DMS153 (cell line): ENCODE measurements around the gene TMEM117.
"Not testable (repeated sequence)": the region's sequence is repeated elsewhere in the genome, so short reads cannot be mapped to it uniquely, and the experiment has no call there.

Experiments
- DNase-seq: peaks from one replicate; lab custom pipeline; 2025; lab: John Stamatoyannopoulos, UW

TMEM117 gene

DNA sequence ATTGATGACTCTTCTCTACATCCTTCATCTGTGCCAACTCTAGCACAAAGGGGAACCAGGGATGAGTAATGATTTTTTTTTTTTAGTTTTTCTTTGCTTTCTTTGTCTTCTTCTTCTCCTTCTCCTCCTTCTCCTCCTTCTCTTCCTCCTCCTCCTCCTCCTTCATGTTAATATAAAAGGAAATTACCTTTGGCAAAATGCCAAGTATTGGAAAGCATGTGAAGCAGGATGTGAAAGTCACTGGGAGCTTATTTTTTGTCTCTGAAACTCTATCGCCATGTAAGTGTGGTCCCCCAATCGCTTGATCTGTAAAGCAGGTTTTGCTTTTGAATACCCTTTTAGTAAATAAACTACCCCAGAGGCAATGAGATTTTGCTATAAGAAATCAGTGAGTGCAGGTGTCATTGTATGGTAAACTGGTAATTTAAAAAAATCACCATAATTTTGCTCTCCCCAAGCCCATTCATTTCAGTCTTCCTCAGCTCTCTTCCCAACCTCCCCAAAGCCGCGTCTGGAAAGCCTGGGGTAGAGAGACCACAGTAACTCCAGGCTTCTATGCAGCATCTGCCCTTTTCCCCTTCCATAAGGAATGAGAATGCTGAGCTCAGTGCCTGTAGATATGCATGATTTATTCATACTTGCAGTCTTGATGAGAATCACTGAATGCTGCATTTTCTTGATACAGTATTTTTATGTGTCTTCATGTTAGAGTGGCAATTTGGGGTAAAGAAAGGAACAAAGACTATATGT, 388.7 kb downstream of the TMEM117 start:
- no peak for DNase-seq

DNA sequence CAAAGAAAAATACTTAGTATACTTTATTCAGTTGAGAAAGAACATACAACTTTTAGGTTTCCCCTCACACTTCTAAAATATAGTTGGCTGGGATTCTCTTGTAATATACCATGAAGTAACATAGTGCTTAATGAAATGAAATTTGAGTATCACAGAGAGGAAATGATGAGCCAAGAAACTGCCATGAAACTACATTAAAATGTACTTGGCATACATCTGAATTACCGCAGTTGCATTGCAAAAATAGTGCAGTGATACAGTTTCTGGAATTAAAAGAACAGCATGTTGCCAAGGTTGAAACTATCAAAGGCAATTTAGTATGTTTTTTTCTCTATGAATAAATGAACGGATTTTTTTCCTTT, 389.2 kb downstream of the TMEM117 start:
- no peak for DNase-seq

DNA sequence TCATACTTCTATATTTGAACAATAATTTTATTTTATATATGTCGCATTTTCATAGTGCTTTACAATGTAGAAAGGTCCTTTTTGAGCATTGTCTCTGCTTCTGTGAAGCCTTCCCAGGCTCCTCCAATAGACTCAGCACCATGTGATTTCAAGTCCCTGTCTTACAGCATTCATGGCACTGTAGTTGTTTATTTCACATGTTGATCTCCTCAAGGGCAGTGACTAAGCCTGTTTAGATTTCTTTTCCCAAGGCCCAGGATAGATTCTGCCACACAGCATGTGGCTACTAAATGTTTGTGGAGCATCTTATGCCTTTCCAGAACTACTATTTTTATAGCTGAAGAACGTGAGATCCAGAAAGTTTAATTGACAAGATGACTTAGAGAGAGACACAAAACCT, 391.7 kb downstream of the TMEM117 start:
- no peak for DNase-seq

DNA sequence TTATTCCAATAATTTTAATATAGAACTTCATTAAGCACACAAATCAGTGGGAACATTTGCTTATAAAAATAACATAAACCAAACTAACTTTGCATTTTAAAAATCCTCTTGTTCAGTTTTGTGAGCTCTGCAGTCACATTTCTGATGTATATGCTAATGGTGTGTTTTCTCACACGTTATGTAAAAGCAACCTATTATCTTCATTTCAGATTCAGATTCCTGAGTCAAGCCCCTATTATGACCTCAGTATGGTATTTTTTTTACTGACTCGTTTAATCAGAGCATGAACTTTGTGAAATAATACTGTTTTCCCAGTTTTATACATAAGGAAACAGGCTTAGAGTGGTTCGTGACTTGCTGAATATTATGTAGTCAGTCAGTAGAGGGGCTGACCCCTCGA, 394.0 kb downstream of the TMEM117 start:
- DNase-seq: no peak

DNA sequence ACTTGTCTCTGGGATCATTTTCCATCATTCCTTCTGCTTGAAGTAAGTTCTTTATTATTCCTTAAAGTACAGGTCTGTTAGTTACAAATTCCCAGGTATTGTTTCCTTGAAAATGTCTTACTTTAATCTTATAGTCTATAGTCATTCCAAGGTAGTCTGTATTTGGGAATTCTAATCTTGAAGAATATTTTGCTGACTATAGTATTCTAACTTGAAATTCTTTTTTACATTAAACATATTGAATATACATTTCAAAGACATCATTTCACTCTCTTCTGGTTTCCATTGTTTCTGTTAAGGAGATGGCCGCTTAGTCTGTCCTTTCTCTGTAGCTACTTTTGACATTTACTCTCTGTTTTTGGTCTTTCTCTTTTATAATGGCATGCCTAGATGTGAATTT, 399.8 kb downstream of the TMEM117 start:
- no peak for DNase-seq

DNA sequence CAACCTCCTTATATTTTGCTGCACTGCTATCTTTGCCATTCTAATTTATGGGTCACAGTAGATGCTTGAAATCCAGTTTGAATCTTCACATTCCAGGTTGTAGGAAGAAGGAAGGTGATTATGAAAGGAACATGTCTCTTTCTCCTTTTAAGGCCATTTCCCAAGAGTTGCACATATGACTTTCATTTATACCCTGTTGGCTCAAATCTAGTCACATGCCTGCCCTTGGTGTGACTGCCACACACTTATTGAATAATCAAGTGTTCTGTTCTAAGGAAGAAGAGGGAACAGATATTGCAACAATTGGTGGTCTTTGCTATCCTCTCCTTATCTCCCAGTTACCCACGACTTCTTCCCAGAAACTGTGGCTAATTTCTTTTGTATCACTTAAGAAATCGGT, 404.3 kb downstream of the TMEM117 start:
- DNase-seq: no peak

DNA sequence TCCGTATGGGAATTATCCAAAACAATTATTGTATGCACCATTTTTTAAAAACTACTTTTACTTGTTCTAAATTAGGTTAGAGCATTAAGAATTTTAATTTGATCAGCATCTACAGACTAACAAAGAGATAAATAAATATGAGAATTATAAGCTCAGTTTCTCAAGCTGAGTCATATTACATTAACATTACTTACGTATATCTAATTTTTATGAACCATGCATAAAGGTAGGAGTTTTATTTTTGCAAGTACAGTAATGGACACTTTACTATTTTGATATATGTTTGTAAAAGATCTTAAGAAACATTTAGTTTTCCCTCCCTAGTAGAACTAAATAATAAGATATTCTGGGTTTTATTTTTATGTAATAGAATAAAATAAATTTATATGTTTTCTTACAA, 410.1 kb downstream of the TMEM117 start:
- no peak for DNase-seq

DNA sequence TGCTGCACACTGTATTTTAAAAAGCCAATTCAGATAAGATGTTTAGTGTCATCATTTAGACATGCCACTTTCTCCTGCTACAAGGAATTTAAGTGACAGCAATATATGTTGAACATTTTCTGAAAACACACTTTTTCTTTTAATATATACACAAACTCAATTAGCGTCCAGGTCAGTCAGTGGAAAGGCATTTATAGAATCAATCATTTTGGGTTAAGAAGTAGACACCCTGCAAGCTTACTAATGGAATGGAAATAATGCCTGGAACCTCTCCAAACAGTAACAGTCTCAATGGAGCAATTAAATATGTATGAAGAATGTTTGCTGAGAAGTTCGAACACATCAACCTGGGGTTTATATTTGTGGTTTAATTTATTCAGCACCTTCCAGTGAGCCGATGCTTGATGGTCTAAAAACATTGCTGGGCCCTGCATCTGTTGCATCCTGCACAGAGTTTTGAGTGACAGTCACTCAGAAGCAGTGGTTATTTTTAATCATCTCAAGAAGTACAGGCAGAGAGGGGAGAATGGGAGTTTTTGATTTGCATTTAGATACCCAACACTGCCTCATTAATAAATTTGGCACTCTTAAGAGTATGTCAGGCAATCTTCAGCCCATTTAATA, 410.7 kb downstream of the TMEM117 start:
- no peak for DNase-seq

DNA sequence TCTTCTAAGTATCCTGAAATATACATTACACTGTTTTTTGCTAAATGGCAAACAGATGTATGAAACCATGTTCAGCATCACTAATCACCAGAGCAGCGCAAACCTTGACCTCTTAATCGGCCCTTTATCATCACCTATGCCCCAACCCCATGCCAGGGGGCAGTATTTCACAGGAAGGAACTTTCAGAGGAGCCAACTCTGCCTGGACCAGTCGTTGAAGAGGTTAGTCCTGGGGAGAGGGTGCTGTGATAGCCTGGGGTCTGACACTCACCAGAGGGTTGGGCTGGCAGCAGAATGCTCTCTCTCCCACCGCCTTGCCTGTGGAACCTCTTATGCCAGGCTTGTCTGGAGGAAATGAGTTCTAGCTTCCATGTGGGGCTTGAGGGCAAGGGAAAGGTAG, 411.7 kb downstream of the TMEM117 start:
- DNase-seq: no peak

DNA sequence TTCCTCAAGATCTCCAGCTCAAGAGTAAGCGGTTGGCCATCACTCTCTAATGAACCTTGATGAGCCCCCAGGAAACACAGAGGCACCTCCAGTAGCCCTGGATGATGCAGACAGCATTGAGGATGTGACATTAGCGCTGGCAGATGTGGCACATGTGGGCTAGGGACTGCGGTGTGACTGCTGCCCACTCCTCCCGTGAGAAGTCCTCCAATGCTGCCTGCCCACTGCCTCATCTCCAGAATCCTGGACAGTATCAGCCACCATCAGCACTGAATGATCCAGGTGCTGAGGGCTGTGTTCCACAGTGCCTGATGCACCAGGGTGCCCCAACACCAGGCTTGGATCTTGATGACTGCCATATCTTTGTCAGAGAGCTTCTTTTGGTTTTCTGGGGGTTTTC, 412.6 kb downstream of the TMEM117 start:
- no peak for DNase-seq

DNA sequence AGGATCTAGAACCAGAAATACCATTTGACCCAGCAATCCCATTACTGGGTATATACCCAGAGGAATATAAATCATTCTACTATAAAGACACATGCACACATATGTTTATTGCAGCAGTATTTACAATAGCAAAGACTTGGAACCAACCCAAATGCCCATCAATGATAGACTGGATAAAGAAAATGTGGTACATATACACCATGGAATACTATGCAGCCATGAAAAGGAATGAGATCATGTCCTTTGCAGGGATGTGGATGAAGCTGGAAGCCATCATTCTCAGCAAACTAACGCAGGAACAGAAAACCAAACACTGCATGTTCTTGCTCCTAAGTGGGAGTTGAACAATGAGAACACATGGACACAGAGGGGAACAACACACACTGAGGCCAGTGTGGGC, 414.6 kb downstream of the TMEM117 start:
- DNase-seq: not testable (repeated sequence)

DNA sequence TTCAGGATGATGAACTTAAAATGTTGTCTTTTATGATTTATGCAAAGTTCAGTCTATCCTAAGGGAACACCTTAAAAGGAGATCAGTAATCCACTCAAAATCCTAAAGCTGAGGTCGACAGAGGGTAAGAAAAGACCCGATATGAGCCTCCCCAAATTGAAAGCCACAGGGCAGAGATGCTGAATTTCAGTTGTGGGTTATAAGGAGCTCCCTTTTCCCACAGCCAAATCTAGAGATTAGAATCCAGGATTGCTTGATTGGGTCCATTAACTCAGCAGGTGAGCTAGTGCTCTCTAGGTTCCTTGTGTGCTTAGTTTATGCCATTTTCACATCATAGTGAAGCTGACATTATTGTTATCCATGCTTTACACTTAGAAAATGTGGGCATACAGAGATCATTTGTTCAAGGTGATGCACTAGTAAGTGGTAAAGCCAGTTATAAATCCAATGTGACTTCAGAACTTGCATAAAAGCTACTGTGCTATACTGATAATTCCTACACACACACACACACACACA, 417.5 kb downstream of the TMEM117 start:
- no peak for DNase-seq

DNA sequence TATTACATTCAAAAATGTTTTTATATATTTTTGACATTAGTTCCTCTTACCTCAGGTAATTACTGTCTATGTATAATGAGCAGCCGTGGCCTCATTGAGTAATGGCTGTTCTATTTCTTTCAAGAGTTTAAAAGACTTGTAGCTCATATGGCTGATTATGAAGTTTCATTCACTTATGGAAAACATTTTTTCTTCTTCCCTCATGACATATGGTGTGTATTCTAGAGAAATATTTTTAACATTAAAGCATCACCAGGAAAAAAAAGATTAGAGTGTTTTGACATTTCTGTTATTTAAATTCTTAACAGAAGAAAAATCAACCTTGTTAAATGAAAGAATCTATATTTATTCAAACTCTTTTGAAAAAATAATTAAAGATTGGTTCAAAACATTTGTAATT, 422.4 kb downstream of the TMEM117 start:
- DNase-seq: no peak

DNA sequence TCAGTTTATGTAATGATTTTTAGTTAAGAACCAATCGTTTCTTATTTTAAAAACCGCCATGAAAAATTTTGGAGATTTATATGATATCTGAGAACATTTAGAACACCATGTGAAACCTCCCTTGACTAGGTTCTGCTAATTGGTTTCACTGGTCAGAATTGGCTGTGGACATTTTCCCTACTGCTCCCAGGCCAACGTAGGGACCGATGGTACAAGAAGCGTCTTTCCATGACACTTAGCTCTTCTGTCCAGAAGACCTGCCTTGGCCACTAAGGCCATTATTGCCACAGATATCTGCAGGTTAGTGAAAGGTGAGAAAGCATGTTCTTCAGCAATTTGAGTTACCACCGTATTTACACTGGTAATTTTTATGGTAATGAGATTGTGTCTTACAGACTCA, 424.0 kb downstream of the TMEM117 start:
- DNase-seq: no peak

DNA sequence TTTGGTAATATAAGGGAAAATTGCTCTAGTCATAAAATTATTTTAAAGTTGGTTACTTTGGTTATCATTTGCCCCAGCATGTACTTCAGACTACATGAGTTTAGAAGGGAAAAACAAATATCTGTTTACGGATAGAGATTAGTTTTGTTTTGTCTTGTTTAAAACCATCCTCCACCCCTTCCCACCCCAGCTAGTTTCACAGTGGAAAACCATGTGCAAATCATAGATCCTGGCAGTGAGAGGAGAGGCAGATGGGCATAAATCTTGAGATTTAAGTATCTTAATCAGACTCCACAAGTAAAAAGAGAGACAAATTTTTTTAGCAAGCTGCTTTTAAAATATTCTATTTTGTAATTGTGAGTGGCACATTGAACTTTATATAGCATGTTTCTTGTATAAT, 424.7 kb downstream of the TMEM117 start:
- DNase-seq: no peak

DNA sequence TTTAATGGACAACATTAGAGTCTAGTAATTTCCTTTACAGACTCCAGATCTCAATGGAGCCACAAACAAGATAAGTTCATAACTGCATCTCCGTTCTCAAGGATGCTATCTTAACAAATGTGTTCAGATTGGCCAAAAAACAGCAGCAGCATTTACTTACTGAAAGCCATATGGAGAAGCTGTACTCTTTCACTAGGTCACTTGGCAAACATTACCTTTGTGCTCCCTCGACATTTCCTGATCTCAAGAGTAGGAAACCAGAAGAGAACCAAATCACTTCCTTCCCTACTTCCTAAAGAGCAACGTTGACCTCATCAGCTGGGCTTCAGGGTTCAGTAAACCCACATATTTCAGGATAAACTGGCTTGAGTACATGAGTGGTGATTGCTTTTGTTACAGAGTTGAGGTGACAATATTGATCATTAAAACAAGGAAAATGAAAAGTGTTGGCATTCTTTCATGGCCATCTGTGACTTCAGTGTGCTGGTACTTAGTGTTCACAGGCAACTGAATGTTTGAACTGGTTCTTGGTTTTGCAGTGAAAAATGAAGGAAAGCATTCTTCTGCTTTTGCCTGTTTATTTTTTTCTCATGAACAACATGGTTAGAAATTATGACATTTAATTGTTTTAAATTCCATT, 449.6 kb downstream of the TMEM117 start:
- no peak for DNase-seq

DNA sequence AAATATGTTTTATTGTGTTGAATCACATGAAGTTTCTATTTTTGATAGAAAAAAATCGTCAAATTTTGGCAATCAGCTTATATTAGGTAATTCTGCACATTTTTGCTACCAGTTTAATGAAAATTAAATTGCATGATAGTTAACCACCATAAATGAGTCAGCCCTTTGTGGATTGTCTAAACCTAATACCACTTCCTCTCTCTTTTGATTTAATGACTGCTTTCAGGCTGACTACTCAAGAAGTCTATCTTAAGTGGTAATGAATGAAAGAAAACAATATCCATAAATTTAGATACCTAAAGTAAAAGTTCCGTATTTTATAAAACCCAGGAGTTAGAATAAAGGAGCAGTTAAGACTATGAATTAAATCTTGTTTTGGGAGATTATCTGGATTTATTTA, 450.5 kb downstream of the TMEM117 start:
- no peak for DNase-seq

DNA sequence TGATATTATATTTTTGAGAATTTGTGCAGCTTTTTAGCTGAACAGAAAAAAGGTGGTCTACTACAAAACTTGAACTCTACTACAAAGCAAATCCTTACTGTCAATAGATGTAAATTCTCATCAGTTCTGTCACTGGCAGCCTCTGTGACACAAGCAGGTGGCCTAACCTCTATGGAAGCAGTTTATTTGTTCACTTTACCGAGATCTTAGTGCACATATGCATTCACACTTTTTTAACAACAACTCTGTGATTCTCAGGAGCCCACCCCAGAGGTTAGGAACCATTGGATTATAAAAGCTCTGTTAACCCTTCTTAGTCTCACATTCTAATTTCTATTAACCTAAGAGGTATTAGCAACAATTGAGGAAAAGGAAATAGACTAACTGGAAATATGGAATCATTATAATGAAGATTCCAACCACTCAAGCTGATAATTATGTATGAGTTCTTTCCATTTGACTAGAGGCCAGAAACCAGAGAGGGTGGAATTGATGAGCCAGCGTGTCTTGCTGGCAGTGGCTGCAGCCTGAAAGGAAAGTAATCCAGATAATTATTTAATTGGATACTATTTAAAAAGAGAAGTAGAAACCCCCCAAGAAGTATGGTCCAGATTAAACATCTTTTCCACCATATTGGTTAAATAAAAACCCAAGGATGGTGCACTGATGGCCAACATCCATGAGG, 451.1 kb downstream of the TMEM117 start:
- no peak for DNase-seq

DNA sequence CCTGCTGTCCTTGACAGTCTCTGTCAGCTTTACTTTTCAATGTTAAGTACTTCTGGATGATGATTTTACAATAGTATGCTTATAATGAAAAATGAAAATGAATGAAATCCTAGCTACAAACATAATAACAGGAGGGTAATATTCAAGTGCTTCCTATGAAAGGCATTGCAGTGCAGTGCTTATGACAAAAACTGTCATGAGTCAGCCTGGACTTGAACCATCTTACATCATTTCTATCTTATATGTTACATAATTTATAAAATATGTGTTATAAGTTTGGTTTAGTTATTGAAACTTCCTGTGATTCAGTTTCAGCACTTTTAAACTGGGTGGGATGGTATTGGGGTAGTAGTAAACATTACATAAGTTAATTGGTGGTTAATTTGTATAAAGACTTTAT, 451.7 kb downstream of the TMEM117 start:
- DNase-seq: no peak

DNA sequence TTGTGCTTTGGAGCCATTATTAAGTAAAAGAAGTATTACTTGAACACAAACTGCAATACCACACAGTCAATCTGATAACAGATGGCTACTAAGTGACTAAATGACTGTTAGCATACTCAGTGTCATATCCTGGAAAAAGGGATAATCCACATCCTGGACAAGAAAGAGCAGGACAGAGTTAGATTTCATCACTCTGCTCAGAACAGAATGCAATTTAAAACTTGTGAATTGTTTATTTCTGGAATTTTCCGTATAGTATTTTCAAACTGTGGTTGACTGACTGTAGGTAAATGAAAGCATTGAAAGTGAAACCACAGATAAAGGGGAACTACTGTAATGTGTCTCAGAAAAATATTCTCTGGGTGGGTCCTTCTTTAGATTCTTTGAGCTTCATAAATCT, 458.8 kb downstream of the TMEM117 start:
- DNase-seq: no peak

DNA sequence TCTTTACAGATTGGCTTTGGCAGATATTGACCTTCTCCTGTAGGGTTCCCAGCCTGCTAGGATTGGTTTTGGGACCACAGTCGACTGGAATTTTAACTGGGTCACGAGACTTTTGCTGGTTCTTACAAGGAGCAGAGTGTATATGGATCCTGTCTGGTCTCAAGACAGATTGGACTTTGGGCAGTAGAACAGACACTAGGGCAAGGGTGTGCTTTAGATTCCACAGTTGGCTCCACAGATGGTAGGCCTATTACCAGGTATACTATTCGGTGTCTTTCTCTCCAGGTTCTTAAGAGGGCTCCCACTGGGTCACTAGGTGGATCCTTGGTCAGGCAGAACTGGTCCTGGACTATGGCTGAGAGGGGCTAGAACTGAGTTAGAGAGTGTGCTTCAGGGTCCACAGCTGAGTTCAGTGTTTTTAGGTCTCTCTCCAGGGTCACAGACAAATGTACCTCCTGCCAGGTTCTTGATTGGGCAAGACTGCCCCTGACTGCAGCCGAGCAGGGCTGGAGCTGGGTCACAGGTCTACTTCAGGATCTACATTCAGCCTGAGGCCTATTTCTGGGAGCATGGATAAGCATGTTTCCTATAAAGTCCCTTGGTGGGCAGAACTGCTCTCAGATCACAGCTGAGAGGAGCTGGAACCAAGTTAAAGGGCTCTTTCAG, 460.2 kb downstream of the TMEM117 start:
- no peak for DNase-seq

DNA sequence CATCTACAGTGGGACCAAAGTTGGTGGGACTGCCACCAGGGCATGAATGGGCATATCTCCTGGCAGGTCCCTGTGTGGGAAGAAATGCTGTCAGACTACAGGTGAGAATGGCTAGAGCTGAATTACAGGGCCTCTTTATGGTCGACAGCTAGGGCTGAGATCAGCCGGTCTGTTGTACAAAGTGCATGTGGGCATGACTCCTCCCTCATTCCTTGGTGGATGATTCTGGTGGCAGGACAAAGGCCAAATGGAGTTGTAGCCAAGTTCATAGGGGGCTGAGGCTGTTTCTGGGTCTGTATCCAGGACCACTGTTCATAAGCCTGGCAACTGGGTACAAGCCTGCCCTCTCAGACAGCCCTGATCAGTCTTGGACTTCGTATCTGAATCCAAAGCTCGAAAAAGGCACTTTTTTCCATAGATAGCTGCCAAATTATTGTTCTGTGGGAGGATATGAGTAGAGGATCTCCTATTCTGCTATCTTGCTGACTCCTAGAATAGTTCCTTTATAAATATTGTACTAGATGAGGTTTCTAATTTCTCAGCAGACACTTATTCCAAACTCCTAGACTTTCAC, 460.8 kb downstream of the TMEM117 start:
- DNase-seq: no peak
